Small intestine (tissue), 7 donors: ENCODE results near the gene EZH2. TPM values are rescaled to one million over a fixed set of nuclear protein-coding genes. Genes with fewer than 3 reads are reported as not detected.

Experiments used
- DNase-seq, 2 donors: peaks; one replicate each; pipeline versions ENCODE4 v3.0.0 to v3.0.0-alpha.2; 2013
- FAIRE-seq: peaks from 2 replicates; lab custom pipeline; 2012; peaks lifted over from hg19 to GRCh38; lab: Jason Lieb, UNC
- H3K27ac ChIP-seq, 3 donors: one replicate each; pipeline ENCODE4 v1.5.1; 2013; ENCODE audit warnings: low read length in 2 of 3, mild to moderate bottlenecking in 2 of 3, control low read depth in 1 of 3, inconsistent platforms in 1 of 3, low read depth in 1 of 3, moderate library complexity in 1 of 3
- H3K27me3 ChIP-seq, 3 donors: one replicate each; pipeline ENCODE4 v1.6.1; 2013; ENCODE audit warnings: low read length in 3 of 3, inconsistent platforms in 1 of 3; ENCODE audit not compliant: control insufficient read depth in 3 of 3, insufficient read depth in 3 of 3
- H3K36me3 ChIP-seq, 3 donors: one replicate each; pipeline ENCODE4 v1.6.1; 2013; ENCODE audit warnings: low read length in 3 of 3, inconsistent platforms in 1 of 3, low read depth in 1 of 3, mild to moderate bottlenecking in 1 of 3, moderate library complexity in 1 of 3; ENCODE audit not compliant: control insufficient read depth in 3 of 3, insufficient read depth in 2 of 3
- H3K4me1 ChIP-seq, 3 donors: one replicate each; pipeline ENCODE4 v1.6.1; 2013; ENCODE audit warnings: low read length in 2 of 3, inconsistent platforms in 1 of 3, low read depth in 1 of 3, mild to moderate bottlenecking in 1 of 3, moderate library complexity in 1 of 3; ENCODE audit not compliant: control insufficient read depth in 3 of 3, insufficient read depth in 2 of 3
- H3K4me3 ChIP-seq, 3 donors: one replicate each; pipeline ENCODE4 v1.5.1; 2013; ENCODE audit warnings: low read length in 3 of 3, control low read depth in 1 of 3, inconsistent platforms in 1 of 3, low read depth in 1 of 3, mild to moderate bottlenecking in 1 of 3, moderate library complexity in 1 of 3
- H3K9me3 ChIP-seq, 2 donors: one replicate each; pipeline ENCODE4 v1.6.1; 2013; ENCODE audit warnings: low read depth in 1 of 2, low read length in 1 of 2; ENCODE audit not compliant: control insufficient read depth in 2 of 2, insufficient read depth in 1 of 2
- WGBS, 3 donors: extraction: QIAGEN DNeasy Blood & Tissue Kit; methylation state at CpG; one replicate each; pipeline ENCODE4 v1.1.7; 2013; 5-methylcytosine and 5-hydroxymethylcytosine counted together
- polyA plus RNA-seq, 4 donors: library from polyadenylated mRNA; stranded (reverse) in 3 of 4; unstranded in 1 of 4; fragments of 200-250 nt in 3 of 4; fragments of 120-200 nt in 1 of 4; gene quantifications; one replicate each; pipeline versions ENCODE4 v1.2.1 to v1.2.3, GENCODE V29; 2013
- donor health status: healthy with polysubstance abuse.
- donor health status: control.
- donor health status: control.
- donor health status: Bipolar disorder and iron deficiency.
- donor health status: healthy.

Gene EZH2
- polyA plus RNA-seq, 4 donors = 5.4 to 17.6 (median 10.9) TPM

- no peak for DNase-seq
- H3K27me3 ChIP-seq = no peaks in the 10 kb centered on the region
- peaks cover 28 to 51% (median 34%) of the 10 kb centered on the region in 3 donors for H3K36me3 ChIP-seq
- H3K9me3 ChIP-seq = no peaks in the 10 kb centered on the region
- no peak overlapping the region for H3K27ac ChIP-seq
- no peaks in the 10 kb centered on the region for H3K4me1 ChIP-seq
- no peak for FAIRE-seq
- H3K4me3 ChIP-seq = no peak overlapping the region
- WGBS, 3 donors = 95 to 98% (median 97%) methylated on average over 3 of the region's 3 CpGs
These were observed 89.6 kb downstream of the EZH2 start for GRCh38 chr7:148794476-148794875.

GRCh38 chr7:148793590-148793989 is 90.5 kb downstream of the EZH2 start:
- Histone ChIP-seq H3K27me3 (no peaks in the 10 kb centered on the region), H3K4me3 (no peak overlapping the region), H3K27ac (no peak overlapping the region), H3K9me3 (no peaks in the 10 kb centered on the region), H3K36me3 (peaks cover 22 to 52% (median 30%) of the 10 kb centered on the region in 3 donors), H3K4me1 (no peaks in the 10 kb centered on the region)
- 97 to 100% (median 100%) methylated on average over 1 of the region's 1 CpG for WGBS, 3 donors
- no peak for DNase-seq
- FAIRE-seq = no peak

- no peak for FAIRE-seq
- H3K9me3 ChIP-seq = no peaks in the 10 kb centered on the region
- DNase-seq = no peak
- no peaks in the 10 kb centered on the region for H3K27me3 ChIP-seq
- peaks cover 18 to 57% (median 22%) of the 10 kb centered on the region in 3 donors for H3K36me3 ChIP-seq
- no peak overlapping the region for H3K27ac ChIP-seq
- H3K4me1 ChIP-seq = no peaks in the 10 kb centered on the region
- 95 to 96% (median 95%) methylated on average over 15 of the region's 15 CpGs for WGBS, 3 donors
- no peak overlapping the region for H3K4me3 ChIP-seq
These were observed 92.5 kb downstream of the EZH2 start for GRCh38 chr7:148791546-148791945.

- H3K27me3 ChIP-seq = no peaks in the 10 kb centered on the region
- H3K9me3 ChIP-seq = no peaks in the 10 kb centered on the region
- DNase-seq = no peak
- 98 to 100% (median 99%) methylated on average over 2 of the region's 2 CpGs for WGBS, 3 donors
- H3K4me1 ChIP-seq = no peaks in the 10 kb centered on the region
- no peak overlapping the region for H3K4me3 ChIP-seq
- H3K36me3 ChIP-seq = peaks cover 13 to 55% (median 22%) of the 10 kb centered on the region in 3 donors
- FAIRE-seq = no peak
- H3K27ac ChIP-seq = no peak overlapping the region
These were observed 93.2 kb downstream of the EZH2 start for GRCh38 chr7:148790850-148791249.

GRCh38 chr7:148790131-148790726 is 93.9 kb downstream of the EZH2 start:
- FAIRE-seq = no peak
- no peak overlapping the region for H3K27ac ChIP-seq
- no peaks in the 10 kb centered on the region for H3K4me1 ChIP-seq
- no peak overlapping the region for H3K4me3 ChIP-seq
- DNase-seq = no peak
- no peaks in the 10 kb centered on the region for H3K9me3 ChIP-seq
- WGBS, 3 donors = 91 to 94% (median 94%) methylated on average over 8 of the region's 8 CpGs
- H3K27me3 ChIP-seq = no peaks in the 10 kb centered on the region
- H3K36me3 ChIP-seq = peaks cover 15 to 56% (median 22%) of the 10 kb centered on the region in 3 donors

GRCh38 chr7:148789220-148789619 is 94.9 kb downstream of the EZH2 start:
- WGBS, 3 donors = 93 to 96% (median 95%) methylated on average over 7 of the region's 7 CpGs
- Histone ChIP-seq H3K9me3 (no peaks in the 10 kb centered on the region), H3K27me3 (no peaks in the 10 kb centered on the region), H3K36me3 (peaks cover 15 to 52% (median 22%) of the 10 kb centered on the region in 3 donors), H3K4me1 (no peaks in the 10 kb centered on the region), H3K4me3 (no peak overlapping the region), H3K27ac (no peak overlapping the region)
- no peak for DNase-seq
- no peak for FAIRE-seq

GRCh38 chr7:148787571-148788295 is 96.4 kb downstream of the EZH2 start:
- Histone ChIP-seq H3K27ac (no peak overlapping the region), H3K9me3 (no peaks in the 10 kb centered on the region), H3K27me3 (no peaks in the 10 kb centered on the region), H3K4me1 (no peaks in the 10 kb centered on the region), H3K36me3 (peaks cover 12 to 58% (median 20%) of the 10 kb centered on the region in 3 donors), H3K4me3 (no peak overlapping the region)
- DNase-seq (no peak), FAIRE-seq (no peak)
- WGBS, 3 donors = 93 to 95% (median 94%) methylated on average over 14 of the region's 14 CpGs

- 92 to 95% (median 94%) methylated on average over 15 of the region's 15 CpGs for WGBS, 3 donors
- no peak overlapping the region for H3K27ac ChIP-seq
- no peaks in the 10 kb centered on the region for H3K9me3 ChIP-seq
- no peak for DNase-seq
- H3K4me1 ChIP-seq = no peaks in the 10 kb centered on the region
- peaks cover 6 to 52% (median 17%) of the 10 kb centered on the region in 3 donors for H3K36me3 ChIP-seq
- no peaks in the 10 kb centered on the region for H3K27me3 ChIP-seq
- H3K4me3 ChIP-seq = no peak overlapping the region
- no peak for FAIRE-seq
These were observed 100.1 kb downstream of the EZH2 start for GRCh38 chr7:148783801-148784527.
